Activated CD8-positive, alpha-beta memory T cell treated with anti-CD3 and anti-CD28 coated beads, Interleukin-2, amount 10 ng/mL, durations not matched to agents 7 days and 5 days (primary cell): ENCODE data around the gene PITHD1. TPM values are rescaled to one million over a fixed set of nuclear protein-coding genes. Genes with fewer than 3 reads are reported as not detected.
"Not testable (repeated sequence)": the region's sequence is repeated elsewhere in the genome, so short reads cannot be mapped to it uniquely, and the experiment has no call there.

Experiments used
- ATAC-seq: fragments of 150-1000 bp; cut with Tn5 transposase; one replicate; pipeline ENCODE4 v1.10.0; 2021; ENCODE audit warnings: moderate library complexity
- CTCF ChIA-PET: fragments of 350-600 bp; sonication (Branson Sonifier 250); formaldehyde crosslinking; loops from one replicate; lab custom pipeline; 2021; ENCODE audit warnings: antibody characterized with exemption; lab: Charles Lee
- DNase-seq: peaks from one replicate; pipeline ENCODE4 v3.0.0-alpha.2; 2020
- H3K27ac Mint-ChIP-seq: one replicate; pipeline ENCODE4 v1.8.0; 2021; ENCODE audit warnings: mild to moderate bottlenecking, mixed read lengths
- H3K27me3 Mint-ChIP-seq: one replicate; pipeline ENCODE4 v1.8.0; 2021; ENCODE audit warnings: mixed read lengths
- H3K36me3 Mint-ChIP-seq: one replicate; pipeline ENCODE4 v1.8.0; 2021; ENCODE audit warnings: mild to moderate bottlenecking, mixed read lengths
- H3K4me1 Mint-ChIP-seq: one replicate; pipeline ENCODE4 v1.8.0; 2021; ENCODE audit warnings: mixed read lengths
- H3K4me3 Mint-ChIP-seq: one replicate; pipeline ENCODE4 v1.8.0; 2021; ENCODE audit warnings: mild to moderate bottlenecking, moderate library complexity, mixed read lengths
- H3K9me3 Mint-ChIP-seq: one replicate; pipeline ENCODE4 v1.8.0; 2022; ENCODE audit warnings: low read depth, mixed read lengths
- total RNA-seq, 2 experiments: library from RNA; stranded (reverse); gene quantifications; one replicate each; pipeline ENCODE4 v1.2.3, GENCODE V29; 2021

Gene PITHD1
- total RNA-seq, 2 experiments from 2014 or later, result 52.9 to 67.1 TPM

DNA sequence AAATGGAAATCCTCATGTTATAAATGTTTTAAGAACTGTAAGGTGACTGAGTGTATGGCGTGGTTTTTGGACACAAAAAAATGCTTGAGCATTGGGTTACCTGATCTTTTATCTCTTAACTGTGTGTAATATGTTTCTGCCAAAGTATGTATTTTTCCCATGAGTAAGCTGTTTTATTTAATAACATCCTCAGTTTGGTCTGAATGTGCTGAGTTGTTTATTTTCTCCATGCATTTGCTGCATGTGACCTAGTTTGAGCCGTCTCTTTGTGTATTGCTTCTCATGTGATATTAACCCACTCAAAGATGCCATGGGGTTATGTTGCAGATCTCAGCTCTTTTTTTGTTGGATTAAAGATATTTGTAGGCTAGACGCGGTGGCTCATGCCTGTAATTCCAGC lies 6.6 kb downstream of the PITHD1 start:
- H3K4me1 Mint-ChIP-seq, result peaks cover 14% of the 10 kb centered on the region
- H3K27me3 Mint-ChIP-seq, result no peaks in the 10 kb centered on the region
- peaks cover 44% of the 10 kb centered on the region for H3K36me3 Mint-ChIP-seq
- CTCF ChIA-PET, result interaction anchor here (0.7 to 3.5 kb wide), 3 partner anchors 13 to 32 kb away, joined by 3 to 16 read pairs (median 7); no protein-coding TSS in a partner anchor
- no peak overlapping the region for H3K27ac Mint-ChIP-seq
- ATAC-seq (no peak), DNase-seq (no peak)
- H3K4me3 Mint-ChIP-seq, result no peak overlapping the region
- no peaks in the 10 kb centered on the region for H3K9me3 Mint-ChIP-seq

DNA sequence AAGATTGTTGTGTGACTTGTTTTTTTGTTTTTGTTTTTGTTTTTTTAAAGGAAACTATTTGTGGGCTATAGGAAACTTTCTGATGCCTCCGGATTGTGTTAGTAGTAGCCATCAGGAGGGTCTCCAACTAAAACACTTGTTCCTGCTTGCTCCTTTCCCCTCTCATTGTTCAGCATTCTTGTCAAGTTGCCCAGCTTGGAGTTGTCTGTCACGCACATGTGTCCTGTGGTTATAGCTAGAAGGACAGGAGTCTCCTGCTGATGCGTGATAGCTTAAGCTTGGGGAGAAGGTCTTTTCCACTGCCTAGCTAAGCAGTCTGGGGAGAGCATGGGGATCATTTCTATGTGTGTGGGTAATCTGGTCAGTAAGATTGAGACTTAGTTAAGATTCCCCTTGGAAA lies 9.5 kb downstream of the PITHD1 start:
- Mint-ChIP-seq H3K36me3 (peaks cover 34% of the 10 kb centered on the region), H3K27ac (no peak overlapping the region), H3K27me3 (no peaks in the 10 kb centered on the region), H3K4me1 (peaks cover 17% of the 10 kb centered on the region), H3K4me3 (no peak overlapping the region), H3K9me3 (no peaks in the 10 kb centered on the region)
- CTCF ChIA-PET, result interaction anchor here (1.2 to 4.8 kb wide), 3 partner anchors 8 to 81 kb away, joined by 3 to 38 read pairs (median 11); partner anchors contain the start of gene PITHD1
- no peak for ATAC-seq
- DNase-seq, result no peak

DNA sequence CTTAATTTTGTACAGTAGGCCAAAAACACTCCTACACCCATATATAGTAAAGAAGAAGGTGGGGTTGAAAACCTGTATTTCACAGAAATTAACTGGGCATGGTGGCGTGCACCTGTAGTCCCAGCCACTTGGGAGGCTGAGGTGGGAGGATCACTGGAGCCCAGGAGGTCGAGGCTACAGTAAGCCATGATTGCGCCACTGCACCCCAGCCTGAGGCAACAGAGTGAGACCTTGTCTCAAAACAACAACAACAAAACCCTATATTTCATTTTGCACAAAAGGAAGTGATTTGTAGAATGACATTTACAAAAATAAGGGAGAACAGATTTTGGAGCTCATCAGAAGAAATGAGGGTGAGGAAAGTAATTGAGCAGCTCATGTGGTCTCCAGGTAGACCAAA lies 10.5 kb downstream of the PITHD1 start:
- no peaks in the 10 kb centered on the region for H3K27me3 Mint-ChIP-seq
- no peak overlapping the region for H3K4me3 Mint-ChIP-seq
- peak overlapping the region; percentile 58 for H3K27ac Mint-ChIP-seq
- DNase-seq (no peak), ATAC-seq (no peak)
- CTCF ChIA-PET, result interaction anchor here (1.0 to 4.8 kb wide), 4 partner anchors 9 to 80 kb away, joined by 3 to 38 read pairs (median 8); partner anchors contain the start of genes HMGCL and PITHD1
- no peaks in the 10 kb centered on the region for H3K9me3 Mint-ChIP-seq
- peaks cover 19% of the 10 kb centered on the region for H3K4me1 Mint-ChIP-seq
- peaks cover 34% of the 10 kb centered on the region for H3K36me3 Mint-ChIP-seq

DNA sequence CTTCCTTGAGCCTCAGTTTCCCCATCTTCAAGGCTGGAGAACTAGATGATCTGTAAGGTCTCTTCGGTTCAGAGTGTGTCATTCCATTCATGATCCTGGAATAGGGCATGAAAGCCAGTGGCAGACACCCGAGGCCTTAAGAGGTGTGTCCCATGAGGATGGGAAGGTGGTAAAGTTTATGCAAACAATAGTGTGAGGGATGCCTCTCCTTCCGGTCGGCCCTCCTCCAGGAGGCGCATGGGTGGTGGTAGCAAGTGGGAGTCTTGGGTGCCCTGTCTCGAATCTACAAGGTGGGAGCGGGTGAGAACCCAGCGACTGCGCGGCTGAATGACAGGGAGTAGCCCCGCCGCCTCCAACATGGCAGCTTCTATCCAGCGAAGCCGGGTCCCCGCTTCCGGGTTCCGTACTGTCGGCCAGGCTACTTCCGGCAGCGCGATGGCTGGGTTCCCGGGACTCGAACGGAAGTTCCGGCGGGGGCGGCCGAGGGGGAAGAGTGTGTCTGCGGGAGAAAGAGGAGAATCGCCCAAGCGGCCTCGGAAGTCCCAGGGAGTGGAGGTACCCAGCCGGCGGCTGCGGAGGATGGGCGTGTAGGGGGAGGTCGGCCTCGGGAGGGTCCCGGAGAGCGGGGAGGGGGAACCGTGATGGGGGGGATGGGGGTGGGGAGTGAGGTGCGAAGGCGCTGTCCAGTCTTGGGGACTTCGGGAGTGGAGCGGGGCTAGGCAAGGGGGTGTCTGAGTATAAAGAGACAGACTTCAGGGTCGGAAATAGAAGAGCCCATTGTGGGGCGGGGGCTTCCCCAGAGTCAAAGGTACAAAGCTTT lies 12.7 kb downstream of the PITHD1 start, which contains the start of gene LYPLA2:
TSS of gene LYPLA2 (plus strand) at position 450 of the 820 bp plus-strand sequence. CDS start 1,538 bp downstream, outside the sequence.
- ATAC-seq (peak; percentile 95), DNase-seq (peak; percentile 93)
- Mint-ChIP-seq H3K36me3 (peaks cover 22% of the 10 kb centered on the region), H3K9me3 (no peaks in the 10 kb centered on the region), H3K4me3 (peak within 1 kb of the TSS; percentile 94), H3K27ac (peak within 1 kb of the TSS; percentile 90), H3K27me3 (no peaks in the 10 kb centered on the region), H3K4me1 (peaks cover 17% of the 10 kb centered on the region)
- CTCF ChIA-PET, result interaction anchor here (0.9 to 4.8 kb wide), 7 partner anchors 10 to 280 kb away, joined by 3 to 38 read pairs (median 9); partner anchors contain the start of genes GALE, HMGCL and PITHD1

DNA sequence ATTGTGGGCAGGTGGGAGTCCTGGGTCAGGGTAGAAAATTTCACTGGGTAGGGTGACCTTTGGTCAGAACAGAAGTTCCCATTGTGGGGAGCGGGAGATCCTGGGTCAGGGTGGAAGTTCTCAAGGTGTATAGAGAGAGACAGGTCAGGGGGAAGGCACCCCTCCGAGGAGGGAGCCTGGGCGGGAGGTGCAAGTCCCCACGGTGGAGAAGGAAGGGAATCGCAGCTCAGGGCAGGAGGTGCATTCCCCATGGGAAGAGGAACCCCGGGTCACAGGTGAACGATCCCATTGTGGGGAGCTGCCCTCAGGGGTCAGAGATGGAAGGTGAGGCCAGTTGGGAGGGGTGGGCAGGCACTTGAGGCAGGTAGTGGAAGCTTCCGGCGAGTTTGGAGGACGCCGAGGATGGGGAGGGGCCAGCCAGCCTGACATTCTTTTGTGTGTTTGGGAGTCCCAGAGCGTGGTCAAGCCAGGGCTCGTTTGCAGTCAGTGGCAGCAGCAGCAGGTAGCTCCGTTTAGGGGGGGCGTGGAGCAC lies 13.4 kb downstream of the PITHD1 start:
- ATAC-seq (peak; percentile 15), DNase-seq (peak; percentile 56)
- peaks cover 17% of the 10 kb centered on the region for H3K36me3 Mint-ChIP-seq

DNA sequence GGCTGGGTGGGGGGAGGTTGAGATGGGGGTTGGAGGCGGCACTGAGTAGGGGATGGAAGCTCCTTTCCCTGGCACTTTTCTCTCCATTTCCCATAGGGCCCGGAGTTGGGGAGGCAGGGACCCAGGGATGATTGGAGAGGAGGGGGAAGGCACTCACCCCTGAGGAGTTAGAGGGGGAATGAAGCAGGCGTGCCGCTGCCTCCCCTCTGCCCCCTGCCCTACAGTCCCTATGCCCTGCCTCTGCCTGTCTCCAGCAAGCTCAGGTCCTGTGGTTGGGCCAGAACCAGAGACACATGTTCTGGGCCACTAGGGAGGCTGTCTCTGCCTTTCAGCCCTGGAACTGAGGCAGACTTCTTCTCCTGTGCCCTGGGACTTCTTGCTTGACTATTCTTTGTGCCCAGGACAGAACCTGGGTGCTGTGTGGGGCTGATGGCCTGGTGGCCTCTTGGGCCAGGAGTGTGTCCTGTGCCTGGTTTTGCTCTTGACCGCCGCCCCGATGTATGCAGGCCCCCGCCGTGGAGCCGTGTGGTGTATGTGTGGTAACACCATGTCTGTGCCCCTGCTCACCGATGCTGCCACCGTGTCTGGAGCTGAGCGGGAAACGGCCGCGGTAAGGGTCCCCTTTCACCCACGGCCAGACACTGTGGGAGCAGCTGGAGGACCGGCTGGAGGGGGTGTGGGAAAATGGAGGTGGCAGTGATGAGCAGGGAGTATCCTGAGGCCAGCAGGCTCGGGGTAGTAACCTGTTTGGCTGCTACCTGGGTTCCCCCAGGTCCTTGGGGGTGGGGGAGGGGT lies 14.1 kb downstream of the PITHD1 start:
- H3K4me3 Mint-ChIP-seq, result peak overlapping the region; percentile 94
- CTCF ChIA-PET, result interaction anchor here (0.9 to 4.8 kb wide), 7 partner anchors 9 to 278 kb away, joined by 3 to 38 read pairs (median 9); partner anchors contain the start of genes GALE, HMGCL and PITHD1
- peaks cover 17% of the 10 kb centered on the region for H3K4me1 Mint-ChIP-seq
- no peaks in the 10 kb centered on the region for H3K9me3 Mint-ChIP-seq
- DNase-seq (no peak), ATAC-seq (no peak)
- H3K36me3 Mint-ChIP-seq, result peaks cover 10% of the 10 kb centered on the region
- H3K27me3 Mint-ChIP-seq, result no peaks in the 10 kb centered on the region
- peak overlapping the region; percentile 90 for H3K27ac Mint-ChIP-seq

More for the DNA sequence above, 13.4 kb downstream of the PITHD1 start:
- Mint-ChIP-seq H3K4me1 (peaks cover 17% of the 10 kb centered on the region), H3K9me3 (no peaks in the 10 kb centered on the region), H3K27ac (peak overlapping the region; percentile 90), H3K4me3 (peak overlapping the region; percentile 94), H3K27me3 (no peaks in the 10 kb centered on the region)
- CTCF ChIA-PET, result interaction anchor here (0.9 to 4.8 kb wide), 7 partner anchors 9 to 279 kb away, joined by 3 to 38 read pairs (median 9); partner anchors contain the start of genes GALE, HMGCL and PITHD1

DNA sequence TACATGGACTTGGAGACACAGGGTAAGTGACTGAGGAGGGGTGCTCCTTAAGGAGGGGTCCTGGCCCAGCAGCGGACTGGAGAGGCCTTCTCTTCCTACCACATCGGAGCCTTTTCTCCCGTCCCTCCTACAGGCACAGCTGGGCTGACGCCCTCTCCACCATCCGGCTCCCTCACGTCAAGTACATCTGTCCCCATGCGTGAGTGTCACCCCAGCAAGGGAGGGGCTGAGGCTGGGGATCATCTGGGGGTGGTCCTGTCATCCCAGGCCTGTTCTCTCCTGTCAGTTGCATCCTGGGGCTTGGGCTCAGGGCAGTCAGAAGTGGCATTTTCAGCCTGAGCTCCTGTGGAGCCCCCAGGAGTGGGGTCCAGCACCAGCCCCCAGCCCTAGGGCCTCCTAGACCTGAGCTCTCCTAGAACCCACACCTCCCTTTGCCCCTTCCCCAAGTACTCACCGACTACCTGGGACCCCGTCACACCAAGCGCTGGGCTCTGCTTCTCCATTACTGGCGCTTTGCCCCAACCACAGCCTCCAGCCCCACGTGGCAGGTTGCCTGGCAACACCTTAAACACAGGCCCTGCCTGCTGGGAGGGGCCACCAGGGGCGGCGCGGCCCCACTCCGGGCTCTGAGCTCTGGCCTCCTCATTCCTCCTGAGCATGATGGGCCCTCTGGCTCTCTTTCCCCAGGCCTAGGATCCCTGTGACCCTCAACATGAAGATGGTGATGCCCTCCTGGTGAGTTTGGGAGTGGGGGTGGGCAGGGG lies 15.0 kb downstream of the PITHD1 start:
- CTCF ChIA-PET, result interaction anchor here (0.9 to 1.4 kb wide), 2 partner anchors 16 to 21 kb away, joined by 3 to 5 read pairs; no protein-coding TSS in a partner anchor
- ATAC-seq (peak; percentile 9), DNase-seq (peak; percentile 65)
- H3K36me3 Mint-ChIP-seq, result peaks cover 2% of the 10 kb centered on the region
- peak overlapping the region; percentile 49 for H3K27ac Mint-ChIP-seq
- peaks cover 17% of the 10 kb centered on the region for H3K4me1 Mint-ChIP-seq
- no peak overlapping the region for H3K4me3 Mint-ChIP-seq
- no peaks in the 10 kb centered on the region for H3K9me3 Mint-ChIP-seq
- no peaks in the 10 kb centered on the region for H3K27me3 Mint-ChIP-seq

DNA sequence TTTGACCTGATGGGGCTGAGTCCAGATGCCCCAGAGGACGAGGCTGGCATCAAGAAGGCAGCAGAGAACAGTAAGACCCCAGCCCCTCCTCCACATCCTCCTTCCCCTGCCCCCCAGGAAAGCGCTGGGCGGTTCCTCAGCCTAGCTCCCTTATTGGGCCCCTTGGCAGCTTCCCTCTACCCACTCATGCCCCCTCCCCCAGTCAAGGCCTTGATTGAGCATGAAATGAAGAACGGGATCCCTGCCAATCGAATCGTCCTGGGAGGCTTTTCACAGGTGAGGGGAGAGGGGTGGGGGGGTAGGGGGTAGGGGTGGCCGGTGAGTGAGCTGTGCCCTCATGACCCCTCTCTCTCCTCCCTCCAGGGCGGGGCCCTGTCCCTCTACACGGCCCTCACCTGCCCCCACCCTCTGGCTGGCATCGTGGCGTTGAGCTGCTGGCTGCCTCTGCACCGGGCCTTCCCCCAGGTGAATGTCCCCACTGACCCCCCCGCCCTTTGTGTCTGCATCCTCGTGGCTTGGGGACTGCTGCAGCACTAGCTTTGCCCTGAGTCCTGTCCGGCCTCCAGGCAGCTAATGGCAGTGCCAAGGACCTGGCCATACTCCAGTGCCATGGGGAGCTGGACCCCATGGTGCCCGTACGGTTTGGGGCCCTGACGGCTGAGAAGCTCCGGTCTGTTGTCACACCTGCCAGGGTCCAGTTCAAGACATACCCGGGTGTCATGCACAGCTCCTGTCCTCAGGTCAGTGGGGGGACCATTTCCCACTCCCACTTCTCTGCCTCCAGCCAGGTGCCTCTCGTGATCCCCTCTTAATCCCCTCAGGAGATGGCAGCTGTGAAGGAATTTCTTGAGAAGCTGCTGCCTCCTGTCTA lies 15.9 kb downstream of the PITHD1 start:
- no peak for DNase-seq
- no peaks in the 10 kb centered on the region for H3K27me3 Mint-ChIP-seq
- CTCF ChIA-PET, result interaction anchor here (0.9 to 1.4 kb wide), 2 partner anchors 16 to 22 kb away, joined by 3 to 5 read pairs; no protein-coding TSS in a partner anchor
- peaks cover 2% of the 10 kb centered on the region for H3K36me3 Mint-ChIP-seq
- no peak overlapping the region for H3K4me3 Mint-ChIP-seq
- H3K27ac Mint-ChIP-seq, result no peak overlapping the region
- H3K4me1 Mint-ChIP-seq, result peaks cover 20% of the 10 kb centered on the region
- H3K9me3 Mint-ChIP-seq, result no peaks in the 10 kb centered on the region
- no peak for ATAC-seq

DNA sequence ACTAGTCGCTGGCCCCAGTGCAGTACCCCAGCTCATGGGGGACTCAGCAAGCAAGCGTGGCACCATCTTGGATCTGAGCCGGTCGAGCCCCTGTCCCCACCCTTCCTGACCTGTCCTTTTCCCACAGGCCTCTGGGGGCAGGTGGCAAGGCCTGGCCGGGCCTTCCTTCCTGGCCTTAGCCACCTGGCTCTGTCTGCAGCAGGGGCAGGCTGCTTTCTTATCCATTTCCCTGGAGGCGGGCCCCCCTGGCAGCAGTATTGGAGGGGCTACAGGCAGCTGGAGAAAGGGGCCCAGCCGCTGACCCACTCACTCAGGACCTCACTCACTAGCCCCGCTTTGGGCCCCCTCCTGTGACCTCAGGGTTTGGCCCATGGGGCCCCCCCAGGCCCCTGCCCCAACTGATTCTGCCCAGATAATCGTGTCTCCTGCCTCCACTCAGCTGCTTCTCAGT lies 16.5 kb downstream of the PITHD1 start:
- H3K9me3 Mint-ChIP-seq, CTCF ChIA-PET, DNase-seq, H3K4me3 Mint-ChIP-seq, ATAC-seq, H3K27me3 Mint-ChIP-seq, H3K36me3 Mint-ChIP-seq, H3K27ac Mint-ChIP-seq: not testable (repeated sequence)
- peaks cover 24% of the 10 kb centered on the region for H3K4me1 Mint-ChIP-seq

DNA sequence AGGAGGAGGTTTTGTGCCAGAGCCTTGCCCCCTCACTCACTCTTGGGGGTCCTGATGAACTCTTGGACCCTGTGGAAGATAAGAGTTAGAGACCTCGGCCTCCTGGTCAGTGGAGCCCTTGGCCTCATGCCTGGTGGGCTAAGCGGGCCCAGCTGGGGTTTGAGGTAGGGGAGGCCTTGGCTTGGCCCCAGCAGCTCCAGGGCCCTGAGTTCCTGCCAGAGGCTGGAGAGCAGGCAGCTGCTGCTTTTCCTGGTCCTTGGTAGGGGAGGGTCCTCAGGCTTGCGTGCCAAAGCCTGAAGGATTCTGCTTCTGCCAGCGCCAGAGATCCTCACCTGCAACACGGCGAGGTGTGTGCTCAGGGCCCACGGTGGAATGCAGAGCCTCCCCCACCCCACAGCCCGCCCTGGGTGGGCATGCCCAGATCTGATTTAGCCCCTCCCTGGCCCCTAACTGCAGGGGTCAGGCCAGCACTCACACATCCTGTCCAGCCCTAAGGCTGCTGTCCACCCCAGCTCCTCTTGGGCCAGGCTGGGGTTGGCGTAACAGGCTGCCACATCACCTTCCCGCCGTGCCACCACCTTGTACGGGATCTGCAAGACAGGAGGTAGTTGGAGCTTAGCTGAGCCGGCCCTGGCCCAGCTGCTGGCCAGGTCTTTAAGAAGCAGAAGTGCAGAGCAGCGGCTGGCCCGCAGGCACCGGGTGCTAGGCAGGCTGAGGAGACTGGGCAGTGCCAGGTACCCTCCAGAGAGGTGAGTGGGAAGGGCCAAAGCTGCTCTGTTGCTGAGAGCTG lies 17.7 kb downstream of the PITHD1 start:
- peaks cover 2% of the 10 kb centered on the region for H3K36me3 Mint-ChIP-seq
- peaks cover 16% of the 10 kb centered on the region for H3K4me1 Mint-ChIP-seq
- ATAC-seq, result no peak
- CTCF ChIA-PET, result interaction anchor here (1.3 kb wide), 1 partner anchor 120 kb away, joined by 3 read pairs; no protein-coding TSS in a partner anchor
- no peaks in the 10 kb centered on the region for H3K9me3 Mint-ChIP-seq
- H3K4me3 Mint-ChIP-seq, result no peak overlapping the region
- no peaks in the 10 kb centered on the region for H3K27me3 Mint-ChIP-seq
- no peak overlapping the region for H3K27ac Mint-ChIP-seq
- no peak for DNase-seq
